Measurements from ENCODE around the gene ARL6IP6.
"Not testable (repeated sequence)": the region's sequence is repeated elsewhere in the genome, so short reads cannot be mapped to it uniquely, and the experiment has no call there.

Gene ARL6IP6

DNA sequence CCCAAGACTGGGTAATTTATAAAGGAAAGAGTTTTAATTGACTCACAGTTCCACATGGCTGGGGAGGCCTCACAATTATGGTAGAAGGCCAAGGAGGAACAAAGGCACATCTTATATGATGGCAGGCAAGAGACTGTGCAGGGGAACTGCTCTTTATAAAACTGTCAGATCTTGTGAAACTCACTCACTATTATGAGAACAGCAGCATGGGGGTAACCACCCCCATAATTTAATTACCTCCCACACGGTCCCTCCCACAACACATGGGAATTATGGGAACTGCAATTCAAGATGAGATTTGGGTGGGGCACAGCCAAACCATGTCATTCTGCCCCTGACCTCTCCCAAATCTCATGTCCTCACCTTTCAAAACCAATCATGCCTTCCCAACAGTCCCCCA lies 19.1 kb downstream of the ARL6IP6 start:
- not testable (repeated sequence) for H3K27me3 ChIP-seq (ENCODE audit: control insufficient read depth, insufficient read depth, low read length); H3K27ac ChIP-seq (ENCODE audit: low read depth, low read length); H3K4me3 ChIP-seq (ENCODE audit: low read length); H3K9ac ChIP-seq (ENCODE audit: low read length); H3K4me1 ChIP-seq (ENCODE audit: control insufficient read depth, insufficient read depth, low read length); H3K36me3 ChIP-seq (ENCODE audit: control insufficient read depth, insufficient read depth, low read length)

DNA sequence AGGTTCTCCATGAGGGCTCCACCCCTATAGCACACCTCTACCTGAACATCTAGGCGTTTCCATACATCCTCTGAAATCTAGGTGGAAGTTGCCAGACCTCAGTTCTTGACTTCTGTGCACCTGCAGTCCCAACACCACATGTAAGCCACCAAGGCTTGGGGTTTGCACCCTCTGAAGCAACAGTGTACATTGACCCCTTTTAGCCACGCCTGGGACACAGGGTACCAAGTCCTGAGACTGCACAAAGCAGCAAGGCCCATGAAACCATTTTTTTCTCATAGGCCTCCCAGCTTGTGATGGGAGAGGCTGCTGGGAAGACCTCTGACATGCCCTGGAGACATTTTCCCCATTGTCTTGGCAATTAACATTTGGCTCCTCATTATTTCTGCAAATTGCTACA lies 20.0 kb downstream of the ARL6IP6 start:
- no peak overlapping the region for H3K4me3 ChIP-seq (ENCODE audit: low read length)
- H3K27me3 ChIP-seq (ENCODE audit: control insufficient read depth, insufficient read depth, low read length) = no peaks in the 10 kb centered on the region
- no peaks in the 10 kb centered on the region for H3K4me1 ChIP-seq (ENCODE audit: control insufficient read depth, insufficient read depth, low read length)
- no peak overlapping the region for H3K27ac ChIP-seq (ENCODE audit: low read depth, low read length)
- H3K9ac ChIP-seq (ENCODE audit: low read length) = no peak overlapping the region
- peaks cover 2% of the 10 kb centered on the region for H3K36me3 ChIP-seq (ENCODE audit: control insufficient read depth, insufficient read depth, low read length)

DNA sequence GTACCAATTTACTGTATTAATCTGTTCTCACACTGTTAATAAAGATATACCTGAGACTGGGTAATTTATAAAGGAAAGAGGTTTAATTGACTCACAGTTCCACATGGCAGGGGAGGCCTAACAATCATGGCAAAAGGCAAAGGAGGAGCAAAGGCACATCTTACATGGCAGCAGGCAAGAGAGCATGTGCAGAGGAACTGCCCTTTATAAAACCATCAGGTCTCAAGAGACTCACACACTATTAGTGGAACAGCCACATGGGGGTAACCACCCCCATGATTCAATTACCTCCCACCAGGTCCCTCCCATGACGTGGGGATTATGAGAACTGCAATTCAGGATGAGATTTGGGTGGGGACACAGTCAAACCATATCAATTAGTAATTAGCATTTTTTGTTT lies 21.3 kb downstream of the ARL6IP6 start:
- not testable (repeated sequence) for H3K4me1 ChIP-seq (ENCODE audit: control insufficient read depth, insufficient read depth, low read length); H3K4me3 ChIP-seq (ENCODE audit: low read length); H3K9ac ChIP-seq (ENCODE audit: low read length); H3K36me3 ChIP-seq (ENCODE audit: control insufficient read depth, insufficient read depth, low read length); H3K27ac ChIP-seq (ENCODE audit: low read depth, low read length); H3K27me3 ChIP-seq (ENCODE audit: control insufficient read depth, insufficient read depth, low read length)

DNA sequence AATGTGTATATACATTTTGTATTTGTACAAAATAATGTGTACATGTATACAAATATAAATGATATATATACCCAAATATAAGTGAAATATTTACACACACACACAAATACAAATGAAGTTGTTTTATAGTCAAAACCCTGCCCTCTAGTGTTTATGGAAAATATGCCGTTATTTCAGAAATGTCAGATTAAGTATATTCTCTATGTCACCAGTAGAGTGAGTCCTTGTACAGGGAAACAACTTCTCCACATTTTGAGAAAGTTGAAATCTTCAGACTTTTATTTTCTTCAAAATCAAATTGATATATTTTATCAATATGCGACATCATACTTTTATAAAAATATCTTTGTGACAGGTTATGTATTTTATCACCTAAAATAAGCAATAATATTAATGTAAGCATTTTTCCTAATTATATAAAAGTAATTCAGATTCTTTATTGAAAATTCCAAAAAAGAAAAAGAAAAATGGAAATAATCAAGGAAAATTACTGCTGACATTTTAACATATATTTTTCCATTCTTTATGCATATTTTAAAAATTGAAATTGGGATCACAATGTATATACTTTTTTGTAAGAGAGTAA lies 22.4 kb downstream of the ARL6IP6 start:
- Histone ChIP-seq H3K36me3 (ENCODE audit: control insufficient read depth, insufficient read depth, low read length) (peaks cover 2% of the 10 kb centered on the region), H3K27me3 (ENCODE audit: control insufficient read depth, insufficient read depth, low read length) (no peaks in the 10 kb centered on the region), H3K9ac (ENCODE audit: low read length) (no peak overlapping the region), H3K4me1 (ENCODE audit: control insufficient read depth, insufficient read depth, low read length) (no peaks in the 10 kb centered on the region), H3K27ac (ENCODE audit: low read depth, low read length) (no peak overlapping the region), H3K4me3 (ENCODE audit: low read length) (no peak overlapping the region)

DNA sequence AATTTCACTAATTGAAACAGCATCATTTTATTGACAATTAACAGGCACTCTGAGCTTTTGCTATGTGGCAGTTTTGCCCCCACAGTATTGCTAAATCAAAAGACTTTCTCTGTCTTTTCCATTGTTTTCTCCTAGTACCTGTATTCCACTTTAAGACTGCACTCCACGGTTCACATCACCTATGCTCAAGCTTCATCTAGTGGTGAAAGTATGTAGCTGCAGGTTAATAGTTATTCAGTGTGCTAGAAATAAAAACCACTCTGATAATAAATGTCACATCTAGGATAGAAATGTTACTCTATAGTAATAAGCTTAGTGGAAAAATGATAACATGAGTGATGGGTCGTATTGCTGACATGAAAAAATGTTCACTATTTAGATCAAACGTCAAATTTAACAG lies 24.6 kb downstream of the ARL6IP6 start:
- H3K4me1 ChIP-seq (ENCODE audit: control insufficient read depth, insufficient read depth, low read length) = no peaks in the 10 kb centered on the region
- H3K27ac ChIP-seq (ENCODE audit: low read depth, low read length) = no peak overlapping the region
- no peak overlapping the region for H3K4me3 ChIP-seq (ENCODE audit: low read length)
- H3K36me3 ChIP-seq (ENCODE audit: control insufficient read depth, insufficient read depth, low read length) = no peaks in the 10 kb centered on the region
- no peaks in the 10 kb centered on the region for H3K27me3 ChIP-seq (ENCODE audit: control insufficient read depth, insufficient read depth, low read length)
- H3K9ac ChIP-seq (ENCODE audit: low read length) = no peak overlapping the region

DNA sequence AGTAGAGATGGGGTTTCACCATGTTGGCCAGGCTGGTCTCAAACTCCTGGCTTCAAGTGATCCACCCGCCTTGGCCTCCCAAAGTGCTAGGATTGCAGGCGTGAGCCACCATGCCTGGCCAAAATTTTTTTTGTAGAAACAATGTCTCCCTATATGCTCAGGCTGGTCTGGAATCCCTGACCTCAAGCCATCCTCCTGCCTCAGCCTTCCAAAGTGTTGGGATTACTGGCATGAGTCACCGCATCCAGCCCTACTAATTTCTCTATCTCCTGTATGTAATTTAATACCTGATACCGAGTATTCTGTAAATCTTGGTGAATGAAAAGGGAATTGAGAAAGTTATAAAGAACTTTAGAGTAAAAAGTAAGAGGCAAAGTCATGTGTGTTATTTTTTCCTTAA lies 29.3 kb downstream of the ARL6IP6 start:
- not testable (repeated sequence) for H3K9ac ChIP-seq (ENCODE audit: low read length); H3K27ac ChIP-seq (ENCODE audit: low read depth, low read length); H3K36me3 ChIP-seq (ENCODE audit: control insufficient read depth, insufficient read depth, low read length); H3K4me3 ChIP-seq (ENCODE audit: low read length); H3K27me3 ChIP-seq (ENCODE audit: control insufficient read depth, insufficient read depth, low read length); H3K4me1 ChIP-seq (ENCODE audit: control insufficient read depth, insufficient read depth, low read length)

DNA sequence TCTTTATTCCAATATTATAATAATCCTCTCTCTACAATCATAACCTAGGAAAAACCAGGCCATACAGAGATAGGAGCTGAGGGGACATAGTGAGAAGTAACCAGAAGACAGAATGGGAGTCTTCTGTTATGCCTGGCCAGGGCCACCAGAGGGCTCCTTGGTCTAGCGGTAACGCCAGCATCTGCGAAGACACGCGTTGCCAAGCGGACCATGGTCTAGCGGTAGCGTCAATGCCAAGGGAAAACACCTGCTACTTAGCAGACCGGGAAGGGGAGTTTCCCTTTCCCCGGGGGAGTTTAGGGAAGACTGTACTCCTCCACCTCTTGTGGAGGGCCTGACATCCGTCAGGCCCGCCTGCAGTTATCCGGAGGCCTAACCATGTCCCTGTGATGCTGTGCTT lies 36.6 kb downstream of the ARL6IP6 start:
- H3K9ac ChIP-seq (ENCODE audit: low read length) = no peak overlapping the region
- peaks cover 5% of the 10 kb centered on the region for H3K36me3 ChIP-seq (ENCODE audit: control insufficient read depth, insufficient read depth, low read length)
- no peak overlapping the region for H3K4me3 ChIP-seq (ENCODE audit: low read length)
- H3K27ac ChIP-seq (ENCODE audit: low read depth, low read length) = no peak overlapping the region
- H3K27me3 ChIP-seq (ENCODE audit: control insufficient read depth, insufficient read depth, low read length) = no peaks in the 10 kb centered on the region
- H3K4me1 ChIP-seq (ENCODE audit: control insufficient read depth, insufficient read depth, low read length) = no peaks in the 10 kb centered on the region

DNA sequence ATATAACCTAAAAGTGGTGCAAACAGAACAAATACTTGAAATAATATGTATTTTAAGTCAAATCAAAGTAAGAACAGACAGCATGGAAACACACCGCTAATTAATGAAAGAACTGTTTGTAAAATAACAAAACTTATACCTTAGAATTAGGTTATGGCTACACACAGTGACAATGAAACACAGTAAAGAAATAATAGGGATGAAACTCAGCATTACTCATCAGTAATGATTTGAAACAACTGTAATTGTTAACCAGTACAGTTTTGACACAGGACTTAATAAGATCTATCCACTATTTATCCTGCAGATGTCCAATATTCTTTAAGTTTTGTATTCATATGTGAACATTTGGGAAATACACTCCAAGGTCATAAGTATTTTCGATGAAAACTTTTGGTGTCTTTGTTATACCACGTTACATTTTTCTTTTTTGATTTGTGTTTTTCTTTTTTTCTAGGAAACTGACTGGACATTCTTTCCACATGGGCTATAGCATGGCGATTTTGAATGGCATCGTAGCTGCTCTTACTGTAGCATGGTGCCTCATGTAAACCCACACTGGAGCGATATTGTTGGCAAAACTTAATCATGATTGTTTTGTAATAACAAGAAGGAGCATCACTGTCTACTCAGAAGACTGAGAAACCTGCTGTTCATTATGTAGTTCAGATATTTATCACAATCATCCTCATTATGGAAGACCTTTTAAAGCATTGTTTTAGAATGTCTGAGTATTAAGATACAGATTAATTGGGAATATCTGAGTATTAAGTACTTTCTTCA lies 41.1 kb downstream of the ARL6IP6 start:
- H3K9ac ChIP-seq (ENCODE audit: low read length) = no peak overlapping the region
- no peak overlapping the region for H3K27ac ChIP-seq (ENCODE audit: low read depth, low read length)
- no peak overlapping the region for H3K4me3 ChIP-seq (ENCODE audit: low read length)
- H3K27me3 ChIP-seq (ENCODE audit: control insufficient read depth, insufficient read depth, low read length) = no peaks in the 10 kb centered on the region
- H3K36me3 ChIP-seq (ENCODE audit: control insufficient read depth, insufficient read depth, low read length) = peaks cover 7% of the 10 kb centered on the region
- no peaks in the 10 kb centered on the region for H3K4me1 ChIP-seq (ENCODE audit: control insufficient read depth, insufficient read depth, low read length)

DNA sequence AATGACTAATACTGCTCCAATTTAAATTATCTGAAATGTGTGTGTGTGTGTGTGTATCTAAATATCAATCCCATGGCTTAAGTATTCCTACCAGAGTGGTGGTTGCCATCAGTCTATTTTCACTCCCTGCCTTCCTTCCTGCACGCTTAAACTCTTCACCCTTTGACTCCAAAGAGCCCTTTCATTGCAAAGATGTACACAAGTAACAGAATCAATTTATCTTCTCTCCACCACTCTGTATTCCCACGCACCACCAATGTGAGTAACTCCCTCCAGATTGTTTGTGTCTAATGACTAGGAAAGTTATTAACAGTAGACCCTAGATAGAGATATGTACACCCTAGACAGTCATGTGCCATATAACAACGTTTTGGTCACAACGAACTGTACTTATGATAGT lies 42.8 kb downstream of the ARL6IP6 start:
- peaks cover 2% of the 10 kb centered on the region for H3K36me3 ChIP-seq (ENCODE audit: control insufficient read depth, insufficient read depth, low read length)
- no peak overlapping the region for H3K27ac ChIP-seq (ENCODE audit: low read depth, low read length)
- no peaks in the 10 kb centered on the region for H3K27me3 ChIP-seq (ENCODE audit: control insufficient read depth, insufficient read depth, low read length)
- H3K9ac ChIP-seq (ENCODE audit: low read length) = no peak overlapping the region
- H3K4me3 ChIP-seq (ENCODE audit: low read length) = no peak overlapping the region
- H3K4me1 ChIP-seq (ENCODE audit: control insufficient read depth, insufficient read depth, low read length) = no peaks in the 10 kb centered on the region

DNA sequence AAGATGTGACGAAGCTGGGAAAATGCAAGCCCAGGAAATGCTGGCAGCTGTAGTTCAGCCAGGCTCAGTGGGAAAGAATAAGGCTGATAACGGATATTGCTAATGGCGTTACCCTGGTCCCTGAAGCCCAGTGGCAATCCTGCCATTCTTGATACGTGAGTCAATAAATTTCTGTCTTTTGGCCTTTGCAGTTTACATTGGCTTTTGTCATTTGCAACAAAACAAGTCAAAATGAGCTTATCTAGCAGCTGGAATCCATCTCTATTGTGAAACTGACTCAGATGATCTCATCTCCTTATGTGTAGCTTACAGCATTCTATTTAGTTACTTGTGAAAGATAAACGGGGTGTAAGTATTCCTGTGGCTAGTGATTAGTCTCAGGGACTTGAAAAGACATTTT lies 43.8 kb downstream of the ARL6IP6 start:
- Histone ChIP-seq H3K27me3 (ENCODE audit: control insufficient read depth, insufficient read depth, low read length) (no peaks in the 10 kb centered on the region), H3K27ac (ENCODE audit: low read depth, low read length) (no peak overlapping the region), H3K4me3 (ENCODE audit: low read length) (no peak overlapping the region), H3K36me3 (ENCODE audit: control insufficient read depth, insufficient read depth, low read length) (peaks cover 2% of the 10 kb centered on the region), H3K9ac (ENCODE audit: low read length) (no peak overlapping the region), H3K4me1 (ENCODE audit: control insufficient read depth, insufficient read depth, low read length) (no peaks in the 10 kb centered on the region)

DNA sequence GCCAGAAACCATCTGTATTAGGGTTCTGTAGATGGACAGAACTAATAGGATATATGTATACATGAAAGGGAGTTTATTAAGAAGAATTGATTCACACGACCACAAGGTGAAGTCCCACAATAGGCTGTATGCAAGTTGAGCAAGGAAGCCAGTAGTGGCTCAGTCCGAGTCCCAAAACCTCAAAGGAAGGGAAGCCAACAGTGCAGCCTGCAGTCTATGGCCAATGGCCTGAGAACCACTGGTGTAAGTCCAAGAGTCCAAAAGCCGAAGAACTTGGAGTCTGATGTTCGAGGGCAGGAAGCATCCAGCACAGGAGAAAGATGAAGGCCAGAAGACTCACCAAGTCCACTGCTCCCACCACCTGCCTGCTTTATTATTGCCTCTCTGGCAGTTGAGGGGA lies 44.8 kb downstream of the ARL6IP6 start:
- not testable (repeated sequence) for H3K4me1 ChIP-seq (ENCODE audit: control insufficient read depth, insufficient read depth, low read length); H3K9ac ChIP-seq (ENCODE audit: low read length); H3K27me3 ChIP-seq (ENCODE audit: control insufficient read depth, insufficient read depth, low read length); H3K36me3 ChIP-seq (ENCODE audit: control insufficient read depth, insufficient read depth, low read length); H3K4me3 ChIP-seq (ENCODE audit: low read length); H3K27ac ChIP-seq (ENCODE audit: low read depth, low read length)

DNA sequence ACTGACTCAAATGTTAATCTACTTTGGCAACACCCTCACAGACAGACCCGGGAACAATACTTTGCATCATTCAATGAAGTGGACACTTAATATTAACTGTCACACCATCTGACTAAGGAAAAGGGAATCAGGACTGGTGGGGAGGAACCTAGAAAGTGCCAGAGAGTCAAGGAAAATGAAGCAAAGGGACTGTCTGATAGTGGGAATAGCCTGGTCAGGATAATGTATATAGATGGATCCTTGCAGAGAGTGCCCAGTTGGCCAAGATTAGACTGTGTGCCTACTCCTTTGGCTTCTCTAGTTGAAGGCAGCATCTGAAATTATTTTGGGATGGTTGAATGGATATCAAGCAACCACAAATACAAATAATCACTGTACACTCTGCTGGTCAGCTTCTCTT lies 45.2 kb downstream of the ARL6IP6 start:
- Histone ChIP-seq H3K27ac (ENCODE audit: low read depth, low read length) (no peak overlapping the region), H3K4me1 (ENCODE audit: control insufficient read depth, insufficient read depth, low read length) (no peaks in the 10 kb centered on the region), H3K27me3 (ENCODE audit: control insufficient read depth, insufficient read depth, low read length) (no peaks in the 10 kb centered on the region)

DNA sequence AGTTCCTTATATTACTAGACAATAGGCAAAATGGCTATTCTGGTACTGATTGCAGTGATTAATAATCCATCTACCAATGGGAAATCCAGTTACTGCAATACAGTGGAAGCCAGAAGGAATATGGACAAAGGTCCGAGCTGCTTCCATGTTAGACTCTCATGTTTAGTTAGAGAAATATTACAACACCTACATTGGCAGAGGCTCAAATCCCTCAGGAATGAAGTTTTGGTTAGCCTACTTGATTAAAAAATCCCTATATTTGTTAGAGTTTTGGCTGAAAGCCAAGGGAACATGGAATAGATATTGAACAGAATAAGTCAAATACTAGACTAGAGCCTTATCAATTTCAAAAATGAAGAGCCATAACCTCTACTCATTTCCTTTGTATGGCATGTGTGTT lies 48.5 kb downstream of the ARL6IP6 start:
- Histone ChIP-seq H3K9ac (ENCODE audit: low read length) (no peak overlapping the region), H3K36me3 (ENCODE audit: control insufficient read depth, insufficient read depth, low read length) (peaks cover 2% of the 10 kb centered on the region), H3K4me3 (ENCODE audit: low read length) (no peak overlapping the region), H3K27ac (ENCODE audit: low read depth, low read length) (no peak overlapping the region), H3K4me1 (ENCODE audit: control insufficient read depth, insufficient read depth, low read length) (no peaks in the 10 kb centered on the region), H3K27me3 (ENCODE audit: control insufficient read depth, insufficient read depth, low read length) (no peaks in the 10 kb centered on the region)

More for the DNA sequence above, 45.2 kb downstream of the ARL6IP6 start:
- H3K36me3 ChIP-seq (ENCODE audit: control insufficient read depth, insufficient read depth, low read length) = peaks cover 2% of the 10 kb centered on the region
- no peak overlapping the region for H3K4me3 ChIP-seq (ENCODE audit: low read length)
- H3K9ac ChIP-seq (ENCODE audit: low read length) = no peak overlapping the region

All from rectal smooth muscle tissue (tissue), 1 donor.